GM23338 (cell line): ENCODE measurements around the gene PPP1R14B. TPM values are rescaled to one million over a fixed set of nuclear protein-coding genes. Genes with fewer than 3 reads are reported as not detected.

ENCODE experiments used
- ATAC-seq: fragments of 200-7000 bp; cut with Tn5 transposase; 3 replicates; pipeline ENCODE4 v1.9.1; 2020
- DNase-seq: peaks from one replicate; pipeline ENCODE4 v3.0.0-alpha.2; 2015; ENCODE audit warnings: low spot score
- H2AFZ ChIP-seq: fragments of 200-600 bp; sonication (generic); 2 replicates; pipeline ENCODE4 v1.8.0; 2016; ENCODE audit warnings: antibody characterized with exemption, mild to moderate bottlenecking, moderate library complexity
- H3F3A ChIP-seq: fragments of 200-600 bp; sonication (generic); replicated peaks from 2 replicates; pipeline ENCODE4 v1.8.0; 2017; ENCODE audit warnings: antibody characterized with exemption, mixed run types, low read depth
- H3K27ac ChIP-seq: fragments of 200-600 bp; sonication (generic); 2 replicates; pipeline ENCODE4 v1.6.1; 2016; ENCODE audit warnings: low read depth
- H3K27me3 ChIP-seq: fragments of 200-600 bp; sonication (generic); 2 replicates; pipeline ENCODE4 v1.8.0; 2016; ENCODE audit warnings: mild to moderate bottlenecking, mixed run types, moderate library complexity; ENCODE audit not compliant: insufficient read depth
- H3K36me3 ChIP-seq: fragments of 200-600 bp; sonication (generic); 2 replicates; pipeline ENCODE4 v1.8.0; 2016; ENCODE audit warnings: mild to moderate bottlenecking; ENCODE audit not compliant: insufficient read depth
- H3K4me1 ChIP-seq: fragments of 200-600 bp; sonication (generic); 2 replicates; pipeline ENCODE4 v1.8.0; 2016; ENCODE audit warnings: mild to moderate bottlenecking, moderate library complexity; ENCODE audit not compliant: insufficient read depth
- H3K4me2 ChIP-seq: fragments of 200-600 bp; sonication (generic); 2 replicates; pipeline ENCODE4 v1.7.1; 2017; ENCODE audit warnings: mixed run types
- H3K4me3 ChIP-seq: fragments of 200-600 bp; sonication (generic); 2 replicates; pipeline ENCODE4 v1.6.1; 2016; ENCODE audit warnings: mixed run types
- H3K79me2 ChIP-seq: fragments of 200-600 bp; sonication (generic); replicated peaks from 2 replicates; pipeline ENCODE4 v1.8.0; 2017; ENCODE audit warnings: mild to moderate bottlenecking; ENCODE audit not compliant: insufficient read depth
- H3K9me2 ChIP-seq: fragments of 200-600 bp; sonication (generic); 2 replicates; pipeline ENCODE4 v1.8.0; 2017; ENCODE audit not compliant: insufficient read depth
- H4K20me1 ChIP-seq: fragments of 200-600 bp; sonication (generic); replicated peaks from 2 replicates; pipeline ENCODE4 v1.8.0; 2017; ENCODE audit warnings: mild to moderate bottlenecking; ENCODE audit not compliant: insufficient read depth
- H3K27ac Mint-ChIP-seq: 2 replicates; pipeline ENCODE4 v1.8.0; 2020; ENCODE audit warnings: inconsistent platforms, mild to moderate bottlenecking, moderate library complexity, mixed read lengths
- H3K27me3 Mint-ChIP-seq: 3 replicates; pipeline ENCODE4 v1.8.0; 2022; ENCODE audit warnings: low read depth, mild to moderate bottlenecking, moderate library complexity, mixed read lengths, inconsistent platforms; ENCODE audit not compliant: insufficient read depth, poor library complexity
- H3K36me3 Mint-ChIP-seq: 3 replicates; pipeline ENCODE4 v1.8.0; 2021; ENCODE audit warnings: low read depth, mild to moderate bottlenecking, inconsistent platforms, moderate library complexity, mixed read lengths
- H3K4me1 Mint-ChIP-seq: 3 replicates; pipeline ENCODE4 v1.8.0; 2020; ENCODE audit warnings: mild to moderate bottlenecking, inconsistent platforms, mixed read lengths
- H3K4me3 Mint-ChIP-seq: 3 replicates; pipeline ENCODE4 v1.8.0; 2021; ENCODE audit warnings: moderate library complexity, mild to moderate bottlenecking, inconsistent platforms, mixed read lengths
- H3K9me3 Mint-ChIP-seq: 3 replicates; pipeline ENCODE4 v1.8.0; 2020; ENCODE audit warnings: moderate library complexity, mild to moderate bottlenecking, inconsistent platforms, mixed read lengths
- CREB1 ChIP-seq: fragments of 250-450 bp; sonication (Bioruptor Pico); IDR thresholded peaks from 2 replicates; pipeline ENCODE4 v1.5.0; 2020; ENCODE audit warnings: low read depth, mild to moderate bottlenecking, moderate library complexity
- EZH2 ChIP-seq: fragments of 200-600 bp; sonication (generic); IDR thresholded peaks from one replicate; pipeline ENCODE4 v1.8.0; 2017; ENCODE audit warnings: antibody characterized with exemption, mild to moderate bottlenecking, low read depth; ENCODE audit not compliant: unreplicated experiment
- EZH2phosphoT487 ChIP-seq: fragments of 200-600 bp; sonication (generic); IDR thresholded peaks from one replicate; pipeline ENCODE4 v1.8.1; 2018; ENCODE audit warnings: antibody characterized with exemption; ENCODE audit not compliant: unreplicated experiment
- JUNB ChIP-seq: IDR thresholded peaks from one replicate; pipeline ENCODE4 v1.6.1; 2016; ENCODE audit warnings: antibody characterized with exemption; ENCODE audit not compliant: unreplicated experiment
- NANOG ChIP-seq: IDR thresholded peaks from 2 replicates; pipeline ENCODE4 v1.6.1; 2016; ENCODE audit warnings: antibody characterized with exemption, borderline replicate concordance
- POLR2AphosphoS5 ChIP-seq: IDR thresholded peaks from 2 replicates; pipeline ENCODE4 v1.6.1; 2016; ENCODE audit warnings: antibody characterized with exemption, low read depth
- REST ChIP-seq: IDR thresholded peaks from one replicate; pipeline ENCODE4 v1.6.1; 2018; ENCODE audit warnings: antibody characterized with exemption; ENCODE audit not compliant: unreplicated experiment
- STAT1 ChIP-seq: IDR thresholded peaks from one replicate; pipeline ENCODE4 v1.6.1; 2016; ENCODE audit warnings: antibody characterized with exemption; ENCODE audit not compliant: unreplicated experiment
- ZNF114 ChIP-seq: fragments of 250-450 bp; sonication (Bioruptor Pico); IDR thresholded peaks from 2 replicates; pipeline ENCODE4 v1.5.0; 2020; ENCODE audit warnings: mild to moderate bottlenecking, moderate library complexity
- ZNF331 ChIP-seq: fragments of 250-450 bp; sonication (Bioruptor Pico); IDR thresholded peaks from 2 replicates; pipeline ENCODE4 v1.5.0; 2020; ENCODE audit warnings: low read depth, mild to moderate bottlenecking, moderate library complexity
- polyA plus RNA-seq: library from polyadenylated mRNA; unstranded; fragments of >200 nt; fragmentation: Nextera tagmentation; extraction: Ambion mirVana; gene quantifications from 2 replicates; pipeline ENCODE4 v1.2.1, GENCODE V29; 2016
- total RNA-seq: library from RNA; depleted of rRNA; stranded (reverse); fragments of >200 nt; shearing (Covaris generic); gene quantifications from 2 replicates; pipeline ENCODE4 v1.2.3, GENCODE V29; 2014
- TF ChIP-seq, protein P1 (sequence below), 2 experiments: fragments of 200-600 bp in 1 of 2; sonication (generic) in 1 of 2; conservative IDR thresholded peaks; 2 replicates each; pipeline versions ENCODE4 v1.5.1 to v1.6.1; 2016 to 2017; ENCODE audit warnings: antibody characterized with exemption in 2 of 2, low read depth in 2 of 2, mild to moderate bottlenecking in 2 of 2, moderate library complexity in 1 of 2
- TF ChIP-seq, protein P2 (sequence below): IDR thresholded peaks from 2 replicates; pipeline ENCODE4 v1.6.1; 2016; ENCODE audit warnings: antibody characterized with exemption

Gene PPP1R14B
- total and polyA plus RNA-seq, 2 experiments from 2014 or later = 250 to 315 TPM

- no peak for TF ChIP-seq REST
- no peak for TF ChIP-seq ZNF114 (CRISPR knock-in tag)
- no peak for TF ChIP-seq ZNF331
- TF ChIP-seq STAT1 = no peak
- TF ChIP-seq, protein P1, sequence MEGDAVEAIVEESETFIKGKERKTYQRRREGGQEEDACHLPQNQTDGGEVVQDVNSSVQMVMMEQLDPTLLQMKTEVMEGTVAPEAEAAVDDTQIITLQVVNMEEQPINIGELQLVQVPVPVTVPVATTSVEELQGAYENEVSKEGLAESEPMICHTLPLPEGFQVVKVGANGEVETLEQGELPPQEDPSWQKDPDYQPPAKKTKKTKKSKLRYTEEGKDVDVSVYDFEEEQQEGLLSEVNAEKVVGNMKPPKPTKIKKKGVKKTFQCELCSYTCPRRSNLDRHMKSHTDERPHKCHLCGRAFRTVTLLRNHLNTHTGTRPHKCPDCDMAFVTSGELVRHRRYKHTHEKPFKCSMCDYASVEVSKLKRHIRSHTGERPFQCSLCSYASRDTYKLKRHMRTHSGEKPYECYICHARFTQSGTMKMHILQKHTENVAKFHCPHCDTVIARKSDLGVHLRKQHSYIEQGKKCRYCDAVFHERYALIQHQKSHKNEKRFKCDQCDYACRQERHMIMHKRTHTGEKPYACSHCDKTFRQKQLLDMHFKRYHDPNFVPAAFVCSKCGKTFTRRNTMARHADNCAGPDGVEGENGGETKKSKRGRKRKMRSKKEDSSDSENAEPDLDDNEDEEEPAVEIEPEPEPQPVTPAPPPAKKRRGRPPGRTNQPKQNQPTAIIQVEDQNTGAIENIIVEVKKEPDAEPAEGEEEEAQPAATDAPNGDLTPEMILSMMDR (conservative IDR thresholded peaks at IDR 0.05; ENCODE audit: low read depth in 2 of 2) = no peak
- TF ChIP-seq CREB1 (CRISPR knock-in tag) = no peak
- TF ChIP-seq JUNB = no peak
- TF ChIP-seq EZH2phosphoT487 = no peak
- no peak for TF ChIP-seq EZH2
- TF ChIP-seq, protein P2, sequence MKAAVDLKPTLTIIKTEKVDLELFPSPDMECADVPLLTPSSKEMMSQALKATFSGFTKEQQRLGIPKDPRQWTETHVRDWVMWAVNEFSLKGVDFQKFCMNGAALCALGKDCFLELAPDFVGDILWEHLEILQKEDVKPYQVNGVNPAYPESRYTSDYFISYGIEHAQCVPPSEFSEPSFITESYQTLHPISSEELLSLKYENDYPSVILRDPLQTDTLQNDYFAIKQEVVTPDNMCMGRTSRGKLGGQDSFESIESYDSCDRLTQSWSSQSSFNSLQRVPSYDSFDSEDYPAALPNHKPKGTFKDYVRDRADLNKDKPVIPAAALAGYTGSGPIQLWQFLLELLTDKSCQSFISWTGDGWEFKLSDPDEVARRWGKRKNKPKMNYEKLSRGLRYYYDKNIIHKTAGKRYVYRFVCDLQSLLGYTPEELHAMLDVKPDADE = no peak
- no peak for TF ChIP-seq NANOG
- no peak for TF ChIP-seq POLR2AphosphoS5
These were observed 48.2 kb downstream of the PPP1R14B start (continued) for GRCh38 chr11:64198511-64198910.

DNA sequence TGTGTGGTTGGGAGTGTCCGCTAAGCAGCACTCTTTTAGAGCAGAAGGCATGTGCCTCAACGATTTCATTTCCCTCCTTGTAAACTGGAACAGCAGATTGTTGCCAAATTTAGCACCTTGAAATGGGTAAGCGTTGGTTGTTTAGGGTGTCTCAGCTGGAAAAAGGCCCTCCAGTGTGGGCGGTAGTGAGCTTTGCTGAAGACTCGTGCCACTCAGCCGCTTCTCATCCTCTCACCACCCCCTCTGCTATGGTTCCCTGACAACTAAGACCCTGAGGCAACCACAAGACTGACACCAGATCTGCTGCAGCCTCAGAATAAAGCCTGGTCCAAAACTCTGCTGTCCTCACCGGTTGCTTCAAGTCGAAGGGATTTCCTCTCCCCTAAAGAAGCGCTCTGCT lies 50.1 kb downstream of the PPP1R14B start:
- H4K20me1 ChIP-seq = peaks cover 70% of the 10 kb centered on the region
- H3F3A ChIP-seq = peaks cover 66% of the 10 kb centered on the region
- Mint-ChIP-seq H3K27ac (no peak overlapping the region), H3K27me3 (peaks cover 2% of the 10 kb centered on the region), H3K36me3 (peaks cover 94% of the 10 kb centered on the region), H3K4me1 (no peaks in the 10 kb centered on the region), H3K9me3 (no peaks in the 10 kb centered on the region), H3K4me3 (no peak overlapping the region)
- no peak overlapping the region for H3K4me3 ChIP-seq
- H3K4me1 ChIP-seq = no peaks in the 10 kb centered on the region
- no peak overlapping the region for H2AFZ ChIP-seq
- H3K36me3 ChIP-seq = peaks cover 88% of the 10 kb centered on the region
- H3K79me2 ChIP-seq = peaks cover 18% of the 10 kb centered on the region; the same call in 1 of the 2 replicates
- no peaks in the 10 kb centered on the region for H3K27me3 ChIP-seq
- H3K9me2 ChIP-seq = no peaks in the 10 kb centered on the region
- DNase-seq (no peak), ATAC-seq (no peak)
- no peak overlapping the region for H3K4me2 ChIP-seq
- no peak overlapping the region for H3K27ac ChIP-seq
- TF ChIP-seq REST (no peak), CREB1 (CRISPR knock-in tag) (no peak), NANOG (no peak), JUNB (no peak)
